ENCODE measurements around the gene GPX4.

GPX4 gene

GRCh38 chr19:1085676-1086442 is 17.9 kb upstream of the GPX4 start:
- no peak for DNase-seq

- no peak for DNase-seq
Observed at GRCh38 chr19:1086613-1087012, 17.2 kb upstream of the GPX4 start.

GRCh38 chr19:1087813-1088415 is 15.9 kb upstream of the GPX4 start:
- no peak for DNase-seq

- DNase-seq, result no peak
Observed at GRCh38 chr19:1088416-1089010, 15.3 kb upstream of the GPX4 start.

- no peak for DNase-seq
Observed at GRCh38 chr19:1089126-1089771, 14.5 kb upstream of the GPX4 start.

GRCh38 chr19:1089891-1090290 is 13.9 kb upstream of the GPX4 start:
- no peak for DNase-seq

- DNase-seq, result no peak
Observed at GRCh38 chr19:1090731-1091543, 12.9 kb upstream of the GPX4 start.

GRCh38 chr19:1091544-1092175 is 12.1 kb upstream of the GPX4 start:
- no peak for DNase-seq

GRCh38 chr19:1093330-1093729 is 10.5 kb upstream of the GPX4 start:
- no peak for DNase-seq

- DNase-seq, result no peak
Observed at GRCh38 chr19:1093811-1094553, 9.8 kb upstream of the GPX4 start.

GRCh38 chr19:1094655-1094977 is 9.2 kb upstream of the GPX4 start:
- DNase-seq, result no peak

- DNase-seq, result peak; percentile 98
Observed at GRCh38 chr19:1094978-1095701, 8.7 kb upstream of the GPX4 start, which contains the start of gene POLR2E. POLR2E (minus strand) TSS chr19:1095375; CDS start chr19:1095315, 60 bp downstream.

- DNase-seq, result no peak
Observed at GRCh38 chr19:1097810-1098176, 6.0 kb upstream of the GPX4 start.

GRCh38 chr19:1098177-1099051 is 5.4 kb upstream of the GPX4 start:
- DNase-seq, result no peak

GRCh38 chr19:1101337-1101698 is 2.5 kb upstream of the GPX4 start:
- DNase-seq, result no peak

GRCh38 chr19:1102407-1103131 is 1.2 kb upstream of the GPX4 start:
- DNase-seq, result no peak

GRCh38 chr19:1103132-1103707 is 574 bp upstream of the GPX4 start:
- DNase-seq, result no peak

- DNase-seq, result peak; percentile 66
Observed at GRCh38 chr19:1104311-1105007, 665 bp downstream of the GPX4 start.

Measured in activated CD4-positive, alpha-beta T cell treated with anti-CD3 and anti-CD28 coated beads, Interleukin-2, amount 50 U/mL, for 1 hour (primary cell).